HG02884 (cell line): ENCODE results near the gene SREBF2.

Source experiments
- ATAC-seq: cut with Tn5 transposase; IDR thresholded peaks from one replicate; pipeline ENCODE4 v1.9.1; 2021; ENCODE audit warnings: mild to moderate bottlenecking, moderate library complexity; ENCODE audit not compliant: unreplicated experiment

Gene SREBF2

GRCh38 chr22:41875531-41876270 lies 42.8 kb downstream of the SREBF2 start:
- no peak for ATAC-seq

- ATAC-seq = no peak
These were observed 43.4 kb downstream of the SREBF2 start for GRCh38 chr22:41876275-41876674.

- ATAC-seq = no peak
These were observed 43.8 kb downstream of the SREBF2 start for GRCh38 chr22:41876675-41877074.

- ATAC-seq = no peak
These were observed 47.7 kb downstream of the SREBF2 start for GRCh38 chr22:41880653-41881052.

- ATAC-seq = no peak
These were observed 50.5 kb downstream of the SREBF2 start for GRCh38 chr22:41883400-41883799.

GRCh38 chr22:41885116-41885515 lies 52.2 kb downstream of the SREBF2 start:
- ATAC-seq = no peak

GRCh38 chr22:41885516-41885915 lies 52.6 kb downstream of the SREBF2 start:
- ATAC-seq = no peak

- ATAC-seq = no peak
These were observed 55.8 kb downstream of the SREBF2 start for GRCh38 chr22:41888627-41889200.

- no peak for ATAC-seq
These were observed 58.5 kb downstream of the SREBF2 start for GRCh38 chr22:41891407-41891806.

- ATAC-seq = no peak
These were observed 59.8 kb downstream of the SREBF2 start for GRCh38 chr22:41892721-41893120.

- no peak for ATAC-seq
These were observed 60.9 kb downstream of the SREBF2 start for GRCh38 chr22:41893591-41894375.

- ATAC-seq = no peak
These were observed 65.7 kb downstream of the SREBF2 start for GRCh38 chr22:41898645-41899044.

- no peak for ATAC-seq
These were observed 66.2 kb downstream of the SREBF2 start for GRCh38 chr22:41899110-41899509.

- no peak for ATAC-seq
These were observed 67.2 kb downstream of the SREBF2 start for GRCh38 chr22:41899992-41900651.

- no peak for ATAC-seq
These were observed 67.9 kb downstream of the SREBF2 start for GRCh38 chr22:41900652-41901312.

- ATAC-seq = no peak
These were observed 69.1 kb downstream of the SREBF2 start for GRCh38 chr22:41902016-41902415.

- ATAC-seq = no peak
These were observed 70.1 kb downstream of the SREBF2 start for GRCh38 chr22:41902932-41903421.

GRCh38 chr22:41904450-41905410 lies 71.8 kb downstream of the SREBF2 start:
- ATAC-seq = no peak

GRCh38 chr22:41905411-41906202 lies 72.7 kb downstream of the SREBF2 start:
- ATAC-seq = no peak
